Stimulated activated naive B cell treated with anti-CD40 and anti-IgM and Interleukin-4, amounts not matched to agents 10 μg/mL and 1 μg/mL and 100 μg/mL, for 72 hours (primary cell): ENCODE results near the gene EFCAB6.

Experiments used
- ATAC-seq, 2 donors: fragments of 150-1000 bp; cut with Tn5 transposase; replicated peaks; 2 replicates each; pipeline ENCODE4 v1.10.0; 2021; ENCODE audit warnings: moderate library complexity in 1 of 2
- DNase-seq: peaks from one replicate; pipeline ENCODE4 v3.0.0; 2021
- H3K27ac Mint-ChIP-seq: one replicate; pipeline ENCODE4 v1.8.0; 2022; ENCODE audit warnings: mild to moderate bottlenecking, mixed read lengths
- H3K27me3 Mint-ChIP-seq, 2 donors: one replicate each; pipeline ENCODE4 v1.8.0; 2022; ENCODE audit warnings: mixed read lengths in 2 of 2
- H3K36me3 Mint-ChIP-seq, 2 donors: one replicate each; pipeline ENCODE4 v1.8.0; 2022; ENCODE audit warnings: mixed read lengths in 2 of 2, mild to moderate bottlenecking in 1 of 2
- H3K4me1 Mint-ChIP-seq, 2 donors: one replicate each; pipeline ENCODE4 v1.8.0; 2022; ENCODE audit warnings: mixed read lengths in 2 of 2, mild to moderate bottlenecking in 1 of 2
- H3K4me3 Mint-ChIP-seq, 2 donors: one replicate each; pipeline ENCODE4 v1.8.0; 2022; ENCODE audit warnings: mild to moderate bottlenecking in 2 of 2, mixed read lengths in 2 of 2, moderate library complexity in 1 of 2
- H3K9me3 Mint-ChIP-seq, 2 donors: one replicate each; pipeline ENCODE4 v1.8.0; 2022; ENCODE audit warnings: mixed read lengths in 2 of 2, mild to moderate bottlenecking in 1 of 2

Gene EFCAB6

DNA sequence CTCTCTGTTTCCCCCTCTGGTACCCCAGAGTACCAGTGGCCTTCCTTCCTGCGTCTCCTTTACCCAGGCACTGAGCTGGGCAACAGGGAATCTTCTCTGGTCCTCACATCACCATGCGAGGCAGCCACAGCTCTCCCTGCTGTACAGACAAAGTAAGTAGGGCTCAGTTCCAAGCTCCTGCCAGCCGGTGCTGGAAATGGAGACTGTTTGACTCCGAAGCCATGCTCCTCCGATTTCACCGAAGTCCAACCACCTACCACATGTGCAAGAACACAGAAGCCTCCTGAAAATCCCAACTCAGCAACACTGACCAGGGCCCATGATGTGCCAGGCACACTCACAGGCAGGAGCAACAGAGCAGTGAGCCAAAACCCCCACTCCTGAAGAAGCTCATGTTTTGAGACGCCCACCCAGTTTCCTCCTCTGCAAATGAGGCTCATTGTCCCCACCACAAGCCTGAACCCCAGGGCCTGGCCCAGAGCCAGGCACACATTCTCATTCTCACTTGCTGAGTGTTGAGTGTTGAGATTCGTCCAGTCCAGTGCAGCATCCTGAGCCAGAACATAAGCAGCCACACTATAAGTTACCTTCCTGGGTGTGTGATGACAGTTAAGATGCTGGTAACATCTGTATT is 244.3 kb downstream of the EFCAB6 start:
- Mint-ChIP-seq H3K36me3 (no peaks in the 10 kb centered on the region), H3K27ac (no peak overlapping the region), H3K9me3 (peaks cover 0 to 4% of the 10 kb centered on the region in 2 donors), H3K27me3 (peaks cover 7 to 16% of the 10 kb centered on the region in 2 donors), H3K4me3 (no peak overlapping the region), H3K4me1 (no peaks in the 10 kb centered on the region)
- ATAC-seq, result no peak
- DNase-seq, result no peak

DNA sequence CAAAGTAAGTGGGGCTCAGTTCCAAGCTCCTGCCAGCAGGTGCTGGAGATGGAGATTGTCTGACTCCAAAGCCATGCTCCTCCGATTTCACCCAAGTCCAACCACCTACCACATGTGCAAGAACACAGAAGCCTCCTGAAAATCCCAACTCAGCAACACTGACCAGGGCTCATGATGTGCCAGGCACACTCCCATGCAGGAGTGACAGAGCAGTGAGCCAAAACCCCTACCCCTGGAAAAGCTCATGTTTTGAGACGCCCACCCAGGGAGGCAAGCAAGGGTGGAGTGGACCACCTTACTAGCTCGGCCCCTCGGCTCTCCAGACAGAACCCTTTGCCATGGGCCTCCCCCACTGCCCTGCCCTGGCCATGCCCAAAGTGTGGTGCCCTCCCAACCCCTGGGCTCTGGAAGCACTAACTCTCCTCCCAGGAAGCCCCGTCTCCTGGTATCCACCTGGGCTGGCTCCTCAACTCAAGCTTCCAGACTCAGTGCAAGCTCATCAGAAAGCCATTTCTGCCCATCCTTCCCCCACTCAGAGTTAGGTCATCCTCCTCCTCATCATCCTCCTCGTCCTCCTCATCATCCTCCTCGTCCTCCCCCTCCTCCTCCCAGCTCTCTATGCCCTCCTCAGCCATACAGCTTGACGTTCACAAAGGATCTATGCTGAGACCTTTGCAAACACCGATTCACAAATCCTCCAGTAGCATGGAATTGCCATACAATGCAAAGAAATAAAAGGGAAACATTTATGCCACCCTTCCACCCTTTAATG is 245.4 kb downstream of the EFCAB6 start:
- Mint-ChIP-seq H3K4me1 (no peaks in the 10 kb centered on the region), H3K27me3 (peaks cover 4 to 10% of the 10 kb centered on the region in 2 donors), H3K9me3 (peaks cover 0 to 4% of the 10 kb centered on the region in 2 donors), H3K4me3 (no peak overlapping the region), H3K36me3 (no peaks in the 10 kb centered on the region), H3K27ac (no peak overlapping the region)
- no peak for ATAC-seq
- no peak for DNase-seq

DNA sequence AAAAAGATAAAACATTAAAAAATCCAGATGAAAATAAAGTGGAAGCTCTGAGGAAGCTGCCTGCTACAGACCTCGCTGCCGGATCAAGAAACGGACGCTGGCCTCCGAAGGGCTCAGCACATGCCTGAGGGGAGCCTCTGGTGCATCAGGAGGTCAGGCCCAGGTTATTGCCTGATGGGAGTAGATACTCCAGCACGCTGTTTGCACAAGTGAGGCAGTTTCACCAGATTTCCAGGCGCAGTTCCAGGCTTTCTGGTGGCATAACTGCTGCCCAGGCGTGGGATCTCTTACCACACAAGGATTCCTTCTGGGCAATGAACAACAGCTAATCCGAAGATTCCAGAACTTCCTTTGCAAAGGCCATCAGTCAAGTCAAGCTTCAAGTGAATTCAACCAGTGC is 246.1 kb downstream of the EFCAB6 start:
- Mint-ChIP-seq H3K36me3 (no peaks in the 10 kb centered on the region), H3K27me3 (peaks cover 0 to 8% of the 10 kb centered on the region in 2 donors)

DNA sequence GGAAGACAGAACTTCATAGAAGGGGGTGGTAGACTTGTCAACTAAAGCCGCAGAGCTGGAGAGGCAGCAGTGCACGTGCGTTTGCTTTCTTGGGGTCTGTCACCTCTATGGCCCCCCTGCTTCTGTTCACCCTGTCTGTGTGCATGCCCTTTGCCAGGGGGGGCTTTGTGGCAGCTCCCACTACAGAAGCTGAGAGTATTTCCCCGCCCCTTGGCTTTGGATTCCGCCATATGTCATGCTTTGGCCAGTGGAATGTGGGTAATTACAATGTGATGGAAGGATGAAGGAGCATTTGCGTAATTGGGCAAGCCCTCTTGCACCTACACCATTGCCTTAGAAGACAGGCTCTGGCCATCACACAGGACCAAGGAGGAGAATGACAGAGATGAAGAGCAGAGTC is 247.2 kb downstream of the EFCAB6 start:
- no peak overlapping the region for H3K27ac Mint-ChIP-seq
- no peaks in the 10 kb centered on the region for H3K4me1 Mint-ChIP-seq
- DNase-seq, result no peak
- no peak for ATAC-seq
- no peak overlapping the region for H3K4me3 Mint-ChIP-seq
- no peaks in the 10 kb centered on the region for H3K36me3 Mint-ChIP-seq
- peaks cover 0 to 4% of the 10 kb centered on the region in 2 donors for H3K9me3 Mint-ChIP-seq
- H3K27me3 Mint-ChIP-seq, result peaks cover 7 to 11% of the 10 kb centered on the region in 2 donors

More for the DNA sequence above, 246.1 kb downstream of the EFCAB6 start:
- DNase-seq, result no peak
- no peak overlapping the region for H3K4me3 Mint-ChIP-seq
- H3K4me1 Mint-ChIP-seq, result no peaks in the 10 kb centered on the region
- no peak overlapping the region for H3K27ac Mint-ChIP-seq
- peaks cover 0 to 4% of the 10 kb centered on the region in 2 donors for H3K9me3 Mint-ChIP-seq
- no peak for ATAC-seq

DNA sequence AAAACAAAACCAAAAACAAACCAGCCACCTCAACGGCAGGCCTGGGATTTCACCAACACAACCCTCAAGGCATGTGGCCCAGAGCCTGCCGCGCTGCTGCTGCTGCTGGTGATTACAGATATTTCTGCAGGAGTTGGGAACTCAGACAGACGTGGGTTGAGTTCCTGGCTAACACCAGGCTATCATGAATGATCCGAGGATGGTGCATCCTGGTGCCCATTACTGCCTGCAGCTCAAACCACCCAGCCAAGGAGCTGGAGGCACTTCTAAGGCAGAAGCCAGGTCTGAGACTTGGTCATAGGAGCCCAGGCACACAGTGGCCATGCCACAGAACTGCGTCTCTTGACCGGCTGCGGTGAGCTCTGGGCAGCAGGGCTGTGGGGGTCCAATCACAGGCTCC is 248.5 kb downstream of the EFCAB6 start:
- Mint-ChIP-seq H3K4me1 (no peaks in the 10 kb centered on the region), H3K4me3 (no peak overlapping the region)

DNA sequence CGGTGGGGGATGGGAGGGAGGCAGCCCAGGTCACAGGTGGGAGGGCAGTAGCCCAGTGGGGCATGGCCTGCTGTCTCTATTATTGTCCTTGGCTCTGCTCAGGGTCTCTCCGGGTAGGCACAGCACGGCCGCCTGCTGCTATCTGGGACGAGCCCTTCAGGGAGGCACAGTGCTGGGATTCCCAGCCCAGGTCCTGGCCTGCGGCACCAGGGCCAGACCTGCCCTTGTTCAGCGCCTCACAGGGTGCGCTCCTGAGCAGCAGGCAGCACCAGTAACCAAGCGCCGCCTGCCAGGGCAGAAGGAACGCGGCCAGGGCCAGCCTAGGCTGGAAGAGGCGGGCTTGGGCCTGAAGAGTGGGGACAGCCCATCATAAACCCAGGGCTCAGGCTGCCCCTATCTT is 249.3 kb downstream of the EFCAB6 start:
- no peaks in the 10 kb centered on the region for H3K4me1 Mint-ChIP-seq
- no peak overlapping the region for H3K27ac Mint-ChIP-seq
- DNase-seq (no peak), ATAC-seq (no peak)
- H3K36me3 Mint-ChIP-seq, result no peaks in the 10 kb centered on the region
- peaks cover 3 to 17% of the 10 kb centered on the region in 2 donors for H3K27me3 Mint-ChIP-seq
- no peak overlapping the region for H3K4me3 Mint-ChIP-seq
- H3K9me3 Mint-ChIP-seq, result peaks cover 0 to 9% of the 10 kb centered on the region in 2 donors

More for the DNA sequence above, 248.5 kb downstream of the EFCAB6 start:
- peaks cover 0 to 6% of the 10 kb centered on the region in 2 donors for H3K9me3 Mint-ChIP-seq
- peak overlapping the region; percentile 38 for H3K27ac Mint-ChIP-seq
- H3K27me3 Mint-ChIP-seq, result peaks cover 10 to 17% of the 10 kb centered on the region in 2 donors
- DNase-seq, result no peak
- no peak for ATAC-seq
- H3K36me3 Mint-ChIP-seq, result no peaks in the 10 kb centered on the region

DNA sequence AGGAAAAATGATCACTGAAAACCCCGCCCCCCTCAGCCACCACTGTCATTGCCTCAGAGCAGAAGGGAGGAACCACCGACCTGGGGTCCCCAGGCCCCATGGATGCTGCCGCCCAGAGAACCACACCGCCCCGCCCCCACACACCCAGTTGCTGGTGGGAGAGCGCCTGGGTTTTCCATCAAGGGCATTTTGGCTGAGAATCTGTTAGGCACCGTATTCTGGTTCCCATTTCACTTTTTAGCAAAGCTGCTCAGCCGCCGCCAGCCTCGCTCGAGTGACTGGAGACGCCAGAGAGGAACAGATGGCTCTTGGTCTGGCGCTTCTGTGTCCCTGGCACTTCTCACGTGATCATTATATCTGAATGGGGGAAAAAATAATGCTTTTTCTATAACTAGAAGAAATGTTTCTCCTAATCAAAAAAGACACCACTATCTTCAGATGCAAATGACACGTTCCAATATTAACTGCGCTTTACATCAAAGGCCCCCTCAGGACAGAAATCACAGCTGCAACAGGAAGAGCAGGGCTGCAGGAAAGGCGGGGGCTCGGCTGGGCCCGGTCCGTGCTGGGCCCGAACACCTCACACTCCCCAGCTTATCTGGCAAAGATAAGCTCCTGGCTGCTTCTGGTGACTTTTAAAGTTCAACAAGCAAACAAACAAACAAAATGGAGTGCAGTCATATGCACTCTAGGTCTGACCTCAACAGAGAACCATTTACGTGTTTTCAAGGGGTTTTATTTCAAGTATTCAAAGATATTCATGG is 250.5 kb downstream of the EFCAB6 start:
- no peak overlapping the region for H3K27ac Mint-ChIP-seq
- no peak overlapping the region for H3K4me3 Mint-ChIP-seq
- H3K36me3 Mint-ChIP-seq, result no peaks in the 10 kb centered on the region
- H3K9me3 Mint-ChIP-seq, result peaks cover 0 to 9% of the 10 kb centered on the region in 2 donors
- ATAC-seq, result no peak
- H3K27me3 Mint-ChIP-seq, result peaks cover 3 to 17% of the 10 kb centered on the region in 2 donors
- no peaks in the 10 kb centered on the region for H3K4me1 Mint-ChIP-seq
- DNase-seq, result no peak

DNA sequence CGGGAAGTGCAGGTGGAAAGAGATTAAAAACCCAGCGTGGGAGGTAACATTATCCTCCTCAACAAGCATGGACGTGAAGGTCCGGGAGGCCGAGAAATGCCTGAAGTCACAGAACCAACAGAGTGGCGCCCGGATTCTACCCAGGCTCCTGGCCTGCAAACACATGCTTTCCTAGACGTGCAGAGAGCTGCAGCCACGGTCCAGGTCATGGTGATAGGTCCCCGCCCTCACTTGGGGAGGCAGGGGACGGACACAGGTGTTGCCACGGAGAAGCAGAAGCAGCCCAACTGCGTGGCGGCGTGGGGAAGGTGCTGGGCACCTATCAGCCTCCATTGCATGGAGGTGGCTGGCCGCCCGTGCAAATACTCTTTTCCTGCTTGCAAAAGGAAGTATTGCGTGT is 251.5 kb downstream of the EFCAB6 start:
- Mint-ChIP-seq H3K9me3 (peaks cover 0 to 9% of the 10 kb centered on the region in 2 donors), H3K27me3 (peaks cover 7 to 17% of the 10 kb centered on the region in 2 donors), H3K36me3 (no peaks in the 10 kb centered on the region), H3K4me1 (no peaks in the 10 kb centered on the region), H3K27ac (no peak overlapping the region), H3K4me3 (no peak overlapping the region)
- DNase-seq, result no peak
- no peak for ATAC-seq

DNA sequence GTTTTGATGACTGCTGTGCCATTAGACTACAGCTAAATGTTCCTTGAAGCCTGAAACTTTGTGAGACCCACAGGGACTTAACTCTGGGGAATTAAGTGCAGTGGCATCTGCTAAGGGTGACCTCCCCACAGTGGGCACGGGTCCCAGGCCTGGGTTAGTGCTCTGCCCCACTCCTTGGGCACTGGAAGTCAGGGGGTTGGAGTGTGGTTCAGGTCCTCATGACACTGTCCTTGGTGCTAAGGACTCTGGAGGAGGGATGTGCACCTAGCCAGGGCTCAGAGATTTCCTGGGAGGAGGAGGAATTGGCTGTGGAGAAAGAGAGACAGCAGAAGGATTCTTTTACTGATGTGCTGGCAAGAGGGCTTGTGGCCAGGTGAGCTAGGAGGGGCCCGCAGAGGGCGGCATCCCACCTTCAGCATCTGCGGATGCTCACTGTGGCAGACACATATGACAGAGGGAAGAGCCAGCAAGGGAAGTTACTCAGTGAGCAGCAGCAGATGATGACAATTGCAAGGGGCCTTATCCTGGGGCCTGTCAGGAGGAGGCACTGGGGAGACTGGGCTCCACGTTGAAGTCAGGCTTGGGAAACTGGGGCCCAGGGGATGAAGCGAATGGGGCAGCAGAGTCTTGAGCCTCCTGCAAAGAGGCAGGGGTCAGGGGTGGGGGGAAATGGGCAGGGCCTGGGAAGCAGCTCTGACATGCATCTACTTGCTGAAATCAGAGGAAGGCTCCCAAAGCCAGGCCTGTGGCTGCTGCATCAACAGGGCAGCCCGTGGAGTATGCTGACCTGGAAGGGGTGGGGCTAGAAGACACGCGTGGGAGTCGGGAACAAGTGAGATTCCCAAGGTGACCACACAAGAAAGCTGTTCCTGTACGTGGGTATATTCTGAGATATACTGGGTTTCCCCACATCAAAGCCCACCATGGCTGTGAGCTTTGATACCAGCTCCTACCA is 256.3 kb downstream of the EFCAB6 start:
- ATAC-seq, result no peak
- Mint-ChIP-seq H3K4me3 (no peak overlapping the region), H3K27me3 (peaks cover 8 to 29% of the 10 kb centered on the region in 2 donors), H3K9me3 (peaks cover 0 to 4% of the 10 kb centered on the region in 2 donors), H3K36me3 (no peaks in the 10 kb centered on the region), H3K27ac (no peak overlapping the region), H3K4me1 (no peaks in the 10 kb centered on the region)
- DNase-seq, result no peak

DNA sequence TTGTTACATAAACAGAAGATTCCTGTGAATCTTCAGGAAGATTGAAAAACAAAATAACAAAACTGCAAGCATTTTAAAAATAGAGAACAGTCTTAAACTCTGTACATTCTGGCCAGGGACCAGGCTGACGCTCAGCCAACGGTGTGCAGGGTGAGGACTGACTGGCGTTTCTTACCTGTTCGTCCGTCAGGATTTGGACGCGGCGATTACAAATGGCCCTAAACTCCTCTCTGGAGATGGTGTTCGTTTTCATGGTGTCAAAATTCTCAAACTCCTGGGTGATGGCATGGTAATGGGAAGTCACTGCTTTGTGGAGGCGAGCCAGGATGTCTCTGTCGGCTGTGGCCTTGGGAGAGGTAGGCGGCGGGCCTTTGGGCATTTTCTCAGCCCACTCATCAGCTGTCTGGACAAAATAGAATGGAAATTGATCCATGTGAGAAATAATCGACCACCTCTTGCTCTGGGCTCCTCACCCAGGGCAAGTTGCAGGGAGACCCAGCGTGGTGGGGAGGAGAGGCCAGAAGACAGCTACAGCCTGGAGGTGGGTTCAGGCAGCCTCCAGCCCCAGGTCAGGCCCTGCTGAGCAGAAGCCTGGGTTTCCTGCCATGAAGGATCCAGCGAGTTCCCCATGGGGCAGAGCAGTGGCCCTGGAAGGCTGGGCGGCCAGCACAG is 257.3 kb downstream of the EFCAB6 start:
- ATAC-seq (no peak), DNase-seq (no peak)
- H3K27me3 Mint-ChIP-seq, result peaks cover 5 to 22% of the 10 kb centered on the region in 2 donors
- H3K4me1 Mint-ChIP-seq, result no peaks in the 10 kb centered on the region
- H3K27ac Mint-ChIP-seq, result no peak overlapping the region
- no peaks in the 10 kb centered on the region for H3K36me3 Mint-ChIP-seq
- no peak overlapping the region for H3K4me3 Mint-ChIP-seq
- H3K9me3 Mint-ChIP-seq, result peaks cover 0 to 4% of the 10 kb centered on the region in 2 donors

DNA sequence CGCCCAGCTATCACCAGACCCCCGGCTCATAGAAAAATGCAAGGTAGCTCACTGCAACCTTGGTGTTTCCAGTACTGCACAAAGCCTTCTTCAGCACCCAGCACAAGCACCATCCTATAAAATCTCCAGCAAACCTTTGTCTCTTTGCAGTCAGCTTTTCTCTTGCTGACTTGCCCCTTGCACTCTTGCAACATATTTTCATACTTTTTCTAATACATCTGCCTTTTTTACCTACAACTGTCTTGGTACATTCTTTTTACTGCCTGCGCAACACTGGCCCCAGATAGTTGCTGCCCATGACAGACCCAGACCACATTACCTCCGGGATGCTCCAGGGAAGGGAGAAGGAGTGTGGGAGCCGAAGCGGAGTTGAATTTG is 257.9 kb downstream of the EFCAB6 start:
- DNase-seq (no peak), ATAC-seq (no peak)
- Mint-ChIP-seq H3K4me1 (no peaks in the 10 kb centered on the region), H3K4me3 (no peak overlapping the region), H3K27me3 (peaks cover 5 to 19% of the 10 kb centered on the region in 2 donors), H3K27ac (no peak overlapping the region), H3K9me3 (peaks cover 0 to 3% of the 10 kb centered on the region in 2 donors), H3K36me3 (no peaks in the 10 kb centered on the region)

DNA sequence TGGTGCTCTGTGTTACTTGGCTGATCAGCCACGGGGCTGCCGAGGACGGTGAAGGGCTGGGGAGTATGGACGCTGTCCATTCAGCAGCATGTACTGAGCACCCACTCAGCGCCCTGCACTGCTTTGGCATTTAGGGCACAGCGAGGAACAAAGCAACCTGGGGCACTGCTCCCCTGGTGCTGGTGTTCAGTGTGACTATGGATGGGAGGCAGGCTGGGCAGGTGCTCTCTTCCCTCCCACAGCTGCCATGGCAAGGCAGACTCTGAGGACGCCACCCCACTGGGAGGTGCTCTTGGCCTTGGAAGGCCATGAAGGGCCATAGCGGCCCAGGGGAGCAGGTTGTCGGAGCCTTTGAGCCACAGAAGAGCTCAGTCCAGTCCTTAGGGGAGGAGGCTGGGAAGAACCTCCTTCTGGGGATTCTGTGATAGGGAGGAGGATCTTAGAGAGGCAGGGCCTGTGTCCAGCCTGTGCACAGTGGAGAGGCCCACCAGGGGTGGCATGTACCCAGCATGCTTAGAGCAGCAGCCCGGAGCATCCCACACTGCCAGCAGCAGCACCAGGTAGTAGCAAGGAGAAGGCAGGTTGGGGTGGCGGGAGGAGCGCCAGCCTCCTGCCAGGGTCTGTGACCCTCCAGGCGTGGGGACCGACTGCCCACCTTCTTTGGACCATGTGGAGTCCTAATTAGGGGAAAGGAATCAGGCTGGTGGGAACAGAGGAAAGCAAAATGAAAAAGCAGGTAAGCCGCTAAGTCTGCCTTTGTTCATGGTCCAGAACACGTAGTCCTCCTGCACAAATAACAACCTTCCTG is 258.4 kb downstream of the EFCAB6 start:
- no peak for DNase-seq
- peaks cover 5 to 13% of the 10 kb centered on the region in 2 donors for H3K27me3 Mint-ChIP-seq
- H3K4me1 Mint-ChIP-seq, result no peaks in the 10 kb centered on the region
- H3K9me3 Mint-ChIP-seq, result peaks cover 0 to 3% of the 10 kb centered on the region in 2 donors
- no peaks in the 10 kb centered on the region for H3K36me3 Mint-ChIP-seq
- no peak overlapping the region for H3K27ac Mint-ChIP-seq
- H3K4me3 Mint-ChIP-seq, result no peak overlapping the region
- no peak for ATAC-seq

DNA sequence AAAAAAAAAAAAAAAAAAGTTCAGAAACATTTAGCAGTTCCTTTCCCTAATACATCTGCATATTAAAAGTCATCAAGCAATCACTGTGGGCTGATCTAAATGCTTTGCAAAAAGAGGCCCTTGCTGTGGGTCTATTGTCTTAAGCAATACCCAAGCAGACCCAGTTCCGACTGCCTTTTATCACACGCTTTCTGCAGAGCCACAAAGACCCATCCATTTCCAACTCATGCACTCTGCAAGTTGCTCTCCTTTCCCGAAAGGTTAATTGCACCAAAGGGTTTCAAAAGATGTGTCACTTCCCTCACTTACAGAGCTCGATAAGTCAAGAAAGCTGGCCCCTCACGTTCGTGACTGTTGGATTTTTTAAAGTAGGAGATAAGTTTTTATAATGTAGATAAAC is 261.4 kb downstream of the EFCAB6 start:
- H3K4me3 Mint-ChIP-seq, result no peak overlapping the region
- H3K27ac Mint-ChIP-seq, result no peak overlapping the region
- H3K4me1 Mint-ChIP-seq, result no peaks in the 10 kb centered on the region
- peaks cover 2 to 12% of the 10 kb centered on the region in 2 donors for H3K27me3 Mint-ChIP-seq
- no peak for DNase-seq
- H3K36me3 Mint-ChIP-seq, result no peaks in the 10 kb centered on the region
- no peaks in the 10 kb centered on the region for H3K9me3 Mint-ChIP-seq
- ATAC-seq, result no peak
